ENCODE results near the gene NUP54. TPM values are rescaled to one million over a fixed set of nuclear protein-coding genes. Genes with fewer than 3 reads are reported as not detected.

The NUP54 gene
- total and polyA plus RNA-seq, 12 donors, result 10.8 to 37.7 (median 22.2) TPM

GRCh38 chr4:76178296-76178695 is 30.1 kb upstream of the NUP54 start:
- intact Hi-C loops (cut with DNase I), result no loop called here
- H3K27me3 ChIP-seq, result no peaks in the 10 kb centered on the region
- H3K4me1 ChIP-seq (replicated peaks in 1 of 2), result peaks cover 0 to 17% of the 10 kb centered on the region in 2 donors
- no peak for DNase-seq
- TF ChIP-seq POLR2A (IDR thresholded peaks at IDR 0.05), result no peak
- no peak for TF ChIP-seq CTCF (IDR thresholded peaks at IDR 0.05)
- H3K4me3 ChIP-seq, result no peak overlapping the region
- 40 to 58% (median 45%) methylated on average over 2 of the region's 2 CpGs for WGBS, 4 donors
- H3K27ac ChIP-seq, result peak overlapping the region in 1 of 5 donors; percentile 13
- peaks cover 0 to 27% of the 10 kb centered on the region in 2 donors for H3K36me3 ChIP-seq (replicated peaks in 1 of 2)
- H3K9me3 ChIP-seq (replicated peaks in 1 of 3), result no peaks in the 10 kb centered on the region

GRCh38 chr4:76177709-76178108 is 29.5 kb upstream of the NUP54 start:
- intact Hi-C loops (cut with DNase I), result no loop called here
- H3K9me3 ChIP-seq (replicated peaks in 1 of 3), result no peaks in the 10 kb centered on the region
- peaks cover 0 to 33% of the 10 kb centered on the region in 2 donors for H3K36me3 ChIP-seq (replicated peaks in 1 of 2)
- H3K27ac ChIP-seq, result no peak overlapping the region
- TF ChIP-seq POLR2A (IDR thresholded peaks at IDR 0.05) (no peak), CTCF (IDR thresholded peaks at IDR 0.05) (no peak)
- DNase-seq, result no peak
- no peaks in the 10 kb centered on the region for H3K27me3 ChIP-seq
- H3K4me1 ChIP-seq (replicated peaks in 1 of 2), result peaks cover 0 to 17% of the 10 kb centered on the region in 2 donors
- no peak overlapping the region for H3K4me3 ChIP-seq

GRCh38 chr4:76175336-76175735 is 27.1 kb upstream of the NUP54 start:
- no peak for DNase-seq
- no peak for TF ChIP-seq POLR2A (IDR thresholded peaks at IDR 0.05)
- TF ChIP-seq CTCF (IDR thresholded peaks at IDR 0.05), result no peak
- intact Hi-C loops (cut with DNase I), result no loop called here
- H3K36me3 ChIP-seq (replicated peaks in 1 of 2), result peaks cover 0 to 46% of the 10 kb centered on the region in 2 donors
- no peak overlapping the region for H3K4me3 ChIP-seq
- H3K27ac ChIP-seq, result no peak overlapping the region
- no peaks in the 10 kb centered on the region for H3K9me3 ChIP-seq (replicated peaks in 1 of 3)
- H3K27me3 ChIP-seq, result no peaks in the 10 kb centered on the region
- peaks cover 0 to 17% of the 10 kb centered on the region in 2 donors for H3K4me1 ChIP-seq (replicated peaks in 1 of 2)
- 93 to 100% (median 98%) methylated on average over 1 of the region's 1 CpG for WGBS, 4 donors

- no peak overlapping the region for H3K27ac ChIP-seq
- H3K36me3 ChIP-seq (replicated peaks in 1 of 2), result peaks cover 0 to 57% of the 10 kb centered on the region in 2 donors
- TF ChIP-seq POLR2A (IDR thresholded peaks at IDR 0.05) (no peak), CTCF (IDR thresholded peaks at IDR 0.05) (no peak)
- no peaks in the 10 kb centered on the region for H3K27me3 ChIP-seq
- peaks cover 0 to 11% of the 10 kb centered on the region in 2 donors for H3K4me1 ChIP-seq (replicated peaks in 1 of 2)
- H3K4me3 ChIP-seq, result no peak overlapping the region
- DNase-seq, result no peak
- intact Hi-C loops (cut with DNase I), result no loop called here
- WGBS, 4 donors, result 85 to 90% (median 90%) methylated on average over 6 of the region's 6 CpGs
- H3K9me3 ChIP-seq (replicated peaks in 1 of 3), result no peaks in the 10 kb centered on the region
Observed at GRCh38 chr4:76174216-76174615, 26.0 kb upstream of the NUP54 start.
